ENCODE results near the gene DUSP10.

The DUSP10 gene

GRCh38 chr1:221722254-221723017, 19.5 kb downstream of the DUSP10 start:
- no peak overlapping the region for H3K9ac ChIP-seq
- H3K79me2 ChIP-seq (ENCODE audit: insufficient read depth, low read depth), result no peaks in the 10 kb centered on the region

GRCh38 chr1:221720545-221720944, 21.3 kb downstream of the DUSP10 start:
- Histone ChIP-seq H3K36me3 (ENCODE audit: insufficient read depth) (no peaks in the 10 kb centered on the region), H3K4me1 (ENCODE audit: low read depth, poor library complexity, severe bottlenecking) (peaks cover 8% of the 10 kb centered on the region), H3K9ac (no peak overlapping the region), H3K4me2 (no peak overlapping the region), H2AFZ (ENCODE audit: low read depth) (no peak overlapping the region), H3K27me3 (ENCODE audit: insufficient read depth, low read depth) (no peaks in the 10 kb centered on the region), H3K27ac (no peak overlapping the region), H4K20me1 (ENCODE audit: insufficient read depth) (no peaks in the 10 kb centered on the region), H3K79me2 (ENCODE audit: insufficient read depth, low read depth) (no peaks in the 10 kb centered on the region), H3K4me3 (IDR thresholded peaks at IDR 0.05; ENCODE audit: insufficient read depth, low read depth, low read length) (no peak overlapping the region)
- no peak for TF ChIP-seq CTCF (conservative IDR thresholded peaks at IDR 0.05; ENCODE audit: low read depth, low read length)

More at GRCh38 chr1:221722254-221723017, 19.5 kb downstream of the DUSP10 start:
- H3K4me2 ChIP-seq, result no peak overlapping the region
- H4K20me1 ChIP-seq (ENCODE audit: insufficient read depth), result no peaks in the 10 kb centered on the region
- TF ChIP-seq CTCF (conservative IDR thresholded peaks at IDR 0.05; ENCODE audit: low read depth, low read length), result no peak
- H3K27me3 ChIP-seq (ENCODE audit: insufficient read depth, low read depth), result no peaks in the 10 kb centered on the region
- no peak overlapping the region for H2AFZ ChIP-seq (ENCODE audit: low read depth)
- no peak overlapping the region for H3K27ac ChIP-seq
- peaks cover 13% of the 10 kb centered on the region for H3K4me1 ChIP-seq (ENCODE audit: low read depth, poor library complexity, severe bottlenecking)
- H3K36me3 ChIP-seq (ENCODE audit: insufficient read depth), result no peaks in the 10 kb centered on the region
- H3K4me3 ChIP-seq (IDR thresholded peaks at IDR 0.05; ENCODE audit: insufficient read depth, low read depth, low read length), result no peak overlapping the region

DNA sequence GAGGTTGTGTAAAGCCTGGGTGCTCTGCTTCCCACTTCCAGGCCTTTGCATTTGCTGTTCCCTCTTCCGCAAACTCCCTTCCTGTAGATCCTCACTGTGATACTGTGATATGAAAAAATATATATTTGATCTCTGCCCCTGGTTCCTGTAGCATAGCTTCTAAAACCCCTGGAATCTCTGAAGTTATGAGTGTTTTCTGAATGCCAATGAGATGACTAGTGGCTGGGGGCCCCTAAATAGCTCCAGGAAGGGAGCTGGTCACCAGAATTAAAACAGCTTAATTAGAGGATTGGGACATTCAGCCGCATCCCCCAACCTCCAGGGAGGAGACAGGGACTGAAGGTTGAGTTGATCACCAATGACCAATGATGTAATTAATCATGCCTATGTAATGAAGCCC, 21.9 kb downstream of the DUSP10 start:
- Histone ChIP-seq H3K4me1 (ENCODE audit: low read depth, poor library complexity, severe bottlenecking) (peaks cover 13% of the 10 kb centered on the region), H3K4me3 (IDR thresholded peaks at IDR 0.05; ENCODE audit: insufficient read depth, low read depth, low read length) (no peak overlapping the region), H3K79me2 (ENCODE audit: insufficient read depth, low read depth) (no peaks in the 10 kb centered on the region), H3K27me3 (ENCODE audit: insufficient read depth, low read depth) (no peaks in the 10 kb centered on the region), H2AFZ (ENCODE audit: low read depth) (no peak overlapping the region), H3K9ac (no peak overlapping the region), H3K4me2 (no peak overlapping the region), H3K36me3 (ENCODE audit: insufficient read depth) (no peaks in the 10 kb centered on the region), H3K27ac (no peak overlapping the region), H4K20me1 (ENCODE audit: insufficient read depth) (no peaks in the 10 kb centered on the region)
- no peak for TF ChIP-seq CTCF (conservative IDR thresholded peaks at IDR 0.05; ENCODE audit: low read depth, low read length)

DNA sequence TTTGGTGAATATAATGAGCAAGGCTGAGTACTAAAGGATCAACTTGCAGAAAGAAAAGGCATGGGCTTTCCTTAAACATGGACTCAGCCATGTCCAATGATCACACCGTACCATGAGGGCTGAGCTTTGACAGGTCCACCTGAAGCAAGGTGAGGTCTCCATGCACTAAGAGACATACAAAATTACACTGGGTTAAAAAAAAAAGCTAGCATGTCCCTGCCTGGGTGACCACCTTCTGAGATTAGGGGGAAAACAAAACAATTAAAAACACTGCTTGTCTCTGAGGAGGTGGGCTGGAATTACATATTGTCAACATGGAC, 22.7 kb downstream of the DUSP10 start:
- Histone ChIP-seq H3K9ac (no peak overlapping the region), H3K79me2 (ENCODE audit: insufficient read depth, low read depth) (no peaks in the 10 kb centered on the region), H3K4me3 (IDR thresholded peaks at IDR 0.05; ENCODE audit: insufficient read depth, low read depth, low read length) (no peak overlapping the region), H3K4me1 (ENCODE audit: low read depth, poor library complexity, severe bottlenecking) (peaks cover 21% of the 10 kb centered on the region), H3K36me3 (ENCODE audit: insufficient read depth) (no peaks in the 10 kb centered on the region), H3K27ac (no peak overlapping the region), H3K27me3 (ENCODE audit: insufficient read depth, low read depth) (no peaks in the 10 kb centered on the region), H3K4me2 (no peak overlapping the region), H2AFZ (ENCODE audit: low read depth) (no peak overlapping the region), H4K20me1 (ENCODE audit: insufficient read depth) (no peaks in the 10 kb centered on the region)
- no peak for TF ChIP-seq CTCF (conservative IDR thresholded peaks at IDR 0.05; ENCODE audit: low read depth, low read length)
